Endothelial cell (in vitro differentiated cells): ENCODE results near the gene CAND2. TPM values are rescaled to one million over a fixed set of nuclear protein-coding genes. Genes with fewer than 3 reads are reported as not detected.
"Not testable (repeated sequence)": the region's sequence is repeated elsewhere in the genome, so short reads cannot be mapped to it uniquely, and the experiment has no call there.

Source experiments
- DNase-seq: peaks from one replicate; pipeline ENCODE4 v3.0.0; 2021; ENCODE audit warnings: low spot score
- H3K27ac Mint-ChIP-seq: one replicate; pipeline ENCODE4 v1.8.0; 2021; ENCODE audit warnings: mixed read lengths, inconsistent platforms; ENCODE audit not compliant: unreplicated experiment
- H3K27me3 Mint-ChIP-seq: one replicate; pipeline ENCODE4 v1.8.0; 2021; ENCODE audit warnings: mild to moderate bottlenecking, moderate library complexity, mixed read lengths, inconsistent platforms; ENCODE audit not compliant: unreplicated experiment
- H3K36me3 Mint-ChIP-seq: one replicate; pipeline ENCODE4 v1.8.0; 2021; ENCODE audit warnings: mild to moderate bottlenecking, low read depth, mixed read lengths, inconsistent platforms; ENCODE audit not compliant: unreplicated experiment
- H3K4me1 Mint-ChIP-seq: one replicate; pipeline ENCODE4 v1.8.0; 2021; ENCODE audit warnings: mild to moderate bottlenecking, mixed read lengths, inconsistent platforms; ENCODE audit not compliant: unreplicated experiment
- H3K4me3 Mint-ChIP-seq: one replicate; pipeline ENCODE4 v1.8.0; 2021; ENCODE audit warnings: mild to moderate bottlenecking, mixed read lengths, inconsistent platforms; ENCODE audit not compliant: unreplicated experiment
- H3K9me3 Mint-ChIP-seq: one replicate; pipeline ENCODE4 v1.8.0; 2021; ENCODE audit warnings: mixed read lengths, inconsistent platforms; ENCODE audit not compliant: unreplicated experiment
- CTCF ChIP-seq: fragments of 200-600 bp; sonication (generic); IDR thresholded peaks from one replicate; pipeline ENCODE4 v1.5.0; 2021; ENCODE audit warnings: antibody characterized with exemption; ENCODE audit not compliant: unreplicated experiment
- total RNA-seq: library from RNA; stranded (reverse); fragmentation: NEBNext Ultra II Directional; extraction: Animal tissue kit (Norgen Biotek cat#: 25700); gene quantifications from one replicate; pipeline ENCODE4 v1.2.1, GENCODE V29; 2021; ENCODE audit not compliant: unreplicated experiment

The CAND2 gene
- total RNA-seq, 1 donor from 2014 or later: 1.8 TPM

GRCh38 chr3:12782172-12782815 lies 14.2 kb upstream of the CAND2 start:
- H3K36me3 Mint-ChIP-seq: no peaks in the 10 kb centered on the region
- no peaks in the 10 kb centered on the region for H3K27me3 Mint-ChIP-seq
- H3K4me1 Mint-ChIP-seq: no peaks in the 10 kb centered on the region
- no peak overlapping the region for H3K27ac Mint-ChIP-seq
- no peak for DNase-seq
- H3K4me3 Mint-ChIP-seq: no peak overlapping the region
- TF ChIP-seq CTCF: no peak
- H3K9me3 Mint-ChIP-seq: no peaks in the 10 kb centered on the region

- Mint-ChIP-seq H3K36me3 (no peaks in the 10 kb centered on the region), H3K4me1 (no peaks in the 10 kb centered on the region), H3K27ac (no peak overlapping the region), H3K4me3 (no peak overlapping the region), H3K27me3 (peaks cover 2% of the 10 kb centered on the region), H3K9me3 (no peaks in the 10 kb centered on the region)
- DNase-seq: no peak
- TF ChIP-seq CTCF: no peak
Measured at GRCh38 chr3:12785096-12785495, 11.4 kb upstream of the CAND2 start.

GRCh38 chr3:12787346-12787745 lies 9.1 kb upstream of the CAND2 start:
- H3K9me3 Mint-ChIP-seq, H3K27me3 Mint-ChIP-seq, H3K36me3 Mint-ChIP-seq, H3K4me3 Mint-ChIP-seq, H3K4me1 Mint-ChIP-seq, H3K27ac Mint-ChIP-seq: not testable (repeated sequence)
- peak; percentile 64 for DNase-seq

- H3K9me3 Mint-ChIP-seq, H3K4me1 Mint-ChIP-seq, H3K27ac Mint-ChIP-seq, H3K27me3 Mint-ChIP-seq, DNase-seq, H3K36me3 Mint-ChIP-seq, H3K4me3 Mint-ChIP-seq: not testable (repeated sequence)
Measured at GRCh38 chr3:12787967-12788690, 8.4 kb upstream of the CAND2 start.

- Mint-ChIP-seq H3K27me3 (peaks cover 5% of the 10 kb centered on the region), H3K4me3 (no peak overlapping the region), H3K9me3 (no peaks in the 10 kb centered on the region), H3K4me1 (peaks cover 3% of the 10 kb centered on the region), H3K27ac (no peak overlapping the region), H3K36me3 (no peaks in the 10 kb centered on the region)
- no peak for TF ChIP-seq CTCF
- DNase-seq: no peak
Measured at GRCh38 chr3:12791430-12791829, 5.0 kb upstream of the CAND2 start.

- Mint-ChIP-seq H3K36me3 (no peaks in the 10 kb centered on the region), H3K27ac (no peak overlapping the region), H3K9me3 (no peaks in the 10 kb centered on the region), H3K27me3 (peaks cover 7% of the 10 kb centered on the region), H3K4me1 (peaks cover 3% of the 10 kb centered on the region), H3K4me3 (no peak overlapping the region)
- DNase-seq: no peak
- TF ChIP-seq CTCF: no peak
Measured at GRCh38 chr3:12793701-12794100, 2.8 kb upstream of the CAND2 start.
